ENCODE data around the gene FADS1.

Gene FADS1

GRCh38 chr11:61820174-61820573 is 3.4 kb upstream of the FADS1 start:
- no peak for DNase-seq

- DNase-seq: no peak
These were observed 834 bp upstream of the FADS1 start for GRCh38 chr11:61817471-61818202.

GRCh38 chr11:61815790-61816735 is 740 bp downstream of the FADS1 start:
- DNase-seq: peak; percentile 46 to 56

GRCh38 chr11:61814958-61815789 is 1.6 kb downstream of the FADS1 start:
- DNase-seq: peak; percentile 53 to 70

GRCh38 chr11:61814247-61814957 is 2.4 kb downstream of the FADS1 start:
- peak in 1 of 2 donors; percentile 32 for DNase-seq

- no peak for DNase-seq
These were observed 3.9 kb downstream of the FADS1 start for GRCh38 chr11:61812736-61813411.

- DNase-seq: no peak
These were observed 5.0 kb downstream of the FADS1 start for GRCh38 chr11:61811831-61812230.

- no peak for DNase-seq
These were observed 6.1 kb downstream of the FADS1 start for GRCh38 chr11:61810671-61811175.

- no peak for DNase-seq
These were observed 10.0 kb downstream of the FADS1 start for GRCh38 chr11:61806785-61807184.

GRCh38 chr11:61805146-61805545 is 11.7 kb downstream of the FADS1 start:
- no peak for DNase-seq

GRCh38 chr11:61803889-61804647 is 12.7 kb downstream of the FADS1 start:
- no peak for DNase-seq

- no peak for DNase-seq
These were observed 14.2 kb downstream of the FADS1 start for GRCh38 chr11:61802605-61803004.

- DNase-seq: no peak
These were observed 16.2 kb downstream of the FADS1 start for GRCh38 chr11:61800331-61801281.

- DNase-seq: no peak
These were observed 17.0 kb downstream of the FADS1 start for GRCh38 chr11:61799665-61800284.

- DNase-seq: peak; percentile 16 to 76
These were observed 19.4 kb downstream of the FADS1 start for GRCh38 chr11:61797263-61797944.

GRCh38 chr11:61795876-61796526 is 20.8 kb downstream of the FADS1 start:
- no peak for DNase-seq

- DNase-seq: no peak
These were observed 21.3 kb downstream of the FADS1 start for GRCh38 chr11:61795459-61795858.

GRCh38 chr11:61794579-61794978 is 22.2 kb downstream of the FADS1 start:
- DNase-seq: no peak
